GM12878 (cell line): ENCODE results near the gene ITGAD. TPM values are rescaled to one million over a fixed set of nuclear protein-coding genes. Genes with fewer than 3 reads are reported as not detected.

Experiments used
- ATAC-seq: fragments of 200-7000 bp; cut with Tn5 transposase; 3 replicates; pipeline ENCODE4 v1.9.1; 2020; ENCODE audit warnings: mild to moderate bottlenecking, moderate library complexity
- BruUV-seq: library from RNA; stranded (reverse); fragments of 400-500 nt; replicated peaks from 2 replicates; lab custom pipeline; 2021; lab: Mats Ljungman, UMichigan
- CTCF ChIA-PET: fragments of 300-600 bp; sonication (Branson Sonifier 250); formaldehyde crosslinking; extraction: SDS; loops from one replicate; lab custom pipeline; 2021; ENCODE audit warnings: inconsistent platforms; lab: Yijun Ruan, JAX
- POLR2A ChIA-PET: fragments of 350-600 bp; formaldehyde crosslinking; extraction: SDS; loops from one replicate; lab custom pipeline; 2021; ENCODE audit warnings: inconsistent platforms; lab: Charles Lee
- RAD21 ChIA-PET: fragments of 300-600 bp; sonication (Branson Sonifier 250); formaldehyde crosslinking; loops from one replicate; lab custom pipeline; 2023; ENCODE audit warnings: antibody characterized with exemption; ENCODE audit not compliant: unreplicated experiment; lab: Charles Lee
- SMC1A ChIA-PET: fragments of 300-600 bp; sonication (Branson Sonifier 250); formaldehyde crosslinking; loops from one replicate; lab custom pipeline; 2023; ENCODE audit not compliant: unreplicated experiment, uncharacterized antibody; lab: Charles Lee
- DNase-seq: peaks from one replicate; pipeline ENCODE4 v3.0.0-alpha.2; 2011; ENCODE audit warnings: low read depth, low spot score
- FAIRE-seq: peaks from 3 replicates; lab custom pipeline; 2011; peaks lifted over from hg19 to GRCh38; lab: Jason Lieb, UNC
- H2AFZ ChIP-seq: 2 replicates; pipeline ENCODE4 v1.6.0; 2011; ENCODE audit warnings: low read depth, low read length, control low read depth; ENCODE audit not compliant: control insufficient read depth
- H3K27ac ChIP-seq: 2 replicates; pipeline ENCODE4 v1.5.1; 2011; ENCODE audit warnings: control low read depth; ENCODE audit not compliant: control insufficient read depth, insufficient read depth
- H3K27me3 ChIP-seq, 2 experiments: replicated peaks in 1 of 2; 2 replicates each; pipeline versions ENCODE4 v1.6.0 to v1.6.1; 2011; ENCODE audit warnings: low read length in 1 of 2; ENCODE audit not compliant: control insufficient read depth in 2 of 2, insufficient read depth in 2 of 2
- H3K36me3 ChIP-seq, 2 experiments: 2 replicates each; pipeline ENCODE4 v1.5.1; 2011; ENCODE audit warnings: low read length in 1 of 2; ENCODE audit not compliant: control insufficient read depth in 2 of 2, insufficient read depth in 2 of 2
- H3K4me1 ChIP-seq: 2 replicates; pipeline ENCODE4 v1.6.1; 2011; ENCODE audit warnings: mild to moderate bottlenecking, low read length, moderate library complexity, mixed read lengths; ENCODE audit not compliant: control insufficient read depth, insufficient read depth
- H3K4me2 ChIP-seq: 2 replicates; pipeline ENCODE4 v1.6.0; 2011; ENCODE audit warnings: control low read depth; ENCODE audit not compliant: control insufficient read depth, insufficient read depth
- H3K4me3 ChIP-seq: fragments of 200-600 bp; sonication (generic); 2 replicates; pipeline ENCODE4 v1.5.1; 2016
- H3K79me2 ChIP-seq: 2 replicates; pipeline ENCODE4 v1.6.0; 2011; ENCODE audit warnings: low read length; ENCODE audit not compliant: control insufficient read depth, insufficient read depth
- H3K9ac ChIP-seq: 2 replicates; pipeline ENCODE4 v1.8.0; 2011; ENCODE audit warnings: low read length, control low read depth, mixed read lengths; ENCODE audit not compliant: control insufficient read depth, insufficient read depth
- H3K9me3 ChIP-seq: replicated peaks from 3 replicates; pipeline ENCODE4 v1.5.1; 2011; ENCODE audit warnings: mild to moderate bottlenecking, low read length; ENCODE audit not compliant: control insufficient read depth, insufficient read depth
- H4K20me1 ChIP-seq: 2 replicates; pipeline ENCODE4 v1.6.0; 2011; ENCODE audit not compliant: control insufficient read depth, insufficient read depth
- BRCA1 ChIP-seq: IDR thresholded peaks from 2 replicates; pipeline ENCODE4 v1.6.1; 2011; ENCODE audit warnings: low read depth, low read length, improper control_type of control experiment
- CHD1 ChIP-seq: IDR thresholded peaks from 2 replicates; pipeline ENCODE4 v1.6.1; 2012; ENCODE audit warnings: low read depth, low read length, improper control_type of control experiment
- FOXM1 ChIP-seq: IDR thresholded peaks from 2 replicates; pipeline ENCODE4 v1.6.1; 2012; ENCODE audit warnings: low read depth, mild to moderate bottlenecking, inconsistent platforms, low read length, moderate library complexity
- HCFC1 ChIP-seq: fragments of 150-350 bp; IDR thresholded peaks from 2 replicates; pipeline ENCODE4 v1.6.1; 2014; ENCODE audit warnings: low read length
- JUNB ChIP-seq: IDR thresholded peaks from 2 replicates; pipeline ENCODE4 v1.6.1; 2016; ENCODE audit warnings: antibody characterized with exemption, mild to moderate bottlenecking
- KDM1A ChIP-seq: fragments of 200-600 bp; sonication (generic); IDR thresholded peaks from 2 replicates; pipeline ENCODE4 v1.6.1; 2016; ENCODE audit warnings: borderline replicate concordance
- NR2C1 ChIP-seq: fragments of 450-650 bp; IDR thresholded peaks from 2 replicates; pipeline ENCODE4 v1.6.1; 2017; ENCODE audit warnings: antibody characterized with exemption, mild to moderate bottlenecking, moderate library complexity
- PML ChIP-seq: IDR thresholded peaks from 2 replicates; pipeline ENCODE4 v1.6.1; 2012; ENCODE audit warnings: low read length, inconsistent platforms
- POLR2AphosphoS5 ChIP-seq: IDR thresholded peaks from 2 replicates; pipeline ENCODE4 v1.6.1; 2011; ENCODE audit warnings: mild to moderate bottlenecking, low read length, inconsistent platforms
- RAD51 ChIP-seq: fragments of 450-650 bp; IDR thresholded peaks from 2 replicates; pipeline ENCODE4 v1.6.1; 2016; ENCODE audit warnings: moderate library complexity, mild to moderate bottlenecking, inconsistent platforms
- RB1 ChIP-seq: fragments of 450-650 bp; formaldehyde crosslinking; IDR thresholded peaks from 2 replicates; pipeline ENCODE4 v1.6.1; 2017; ENCODE audit warnings: mild to moderate bottlenecking, borderline replicate concordance
- WGBS: methylation state at CpG from one replicate; pipeline ENCODE4 v1.1.6; 2016; ENCODE audit warnings: low lambda C conversion rate; ENCODE audit not compliant: insufficient replicate concordance, insufficient coverage; ENCODE audit errors: missing lambda C conversion rate; 5-methylcytosine and 5-hydroxymethylcytosine counted together
- in situ Hi-C: fragments of 300-500 bp; cut with MboI; formaldehyde crosslinking; loops from 9 replicates; pipeline ENCODE4 v1.14.3; 2018; ENCODE audit warnings: mixed read lengths
- intact Hi-C: fragments of 100-400 bp; cut with micrococcal nuclease; formaldehyde crosslinking; loops from one replicate; pipeline ENCODE4 v1.14.2; 2022; ENCODE audit not compliant: unreplicated experiment
- polyA plus RNA-seq, 11 experiments: library from polyadenylated mRNA; depleted of rRNA in 4 of 11; unstranded in 6 of 11; stranded (reverse) in 5 of 11; fragments of >200 nt; fragmentation: Nextera tagmentation in 4 of 11; fragmentation: Illumina TruSeq in 1 of 11; extraction: Ambion mirVana in 4 of 11; extraction: Trizol in 1 of 11; gene quantifications; 1 replicate in 1 of 11; 2 replicates in 10 of 11; pipeline versions ENCODE4 v1.2.1 to v1.2.3, GENCODE V29; 2011 to 2016; ENCODE audit warnings: inconsistent platforms in 2 of 11, missing spikeins in 2 of 11, low read depth in 1 of 11
- total RNA-seq, 4 experiments: library from RNA; depleted of rRNA in 3 of 4; stranded (reverse); fragments of >200 nt in 3 of 4; fragmentation: Illumina TruSeq in 1 of 4; extraction: Trizol in 1 of 4; gene quantifications; 2 replicates each; pipeline versions ENCODE4 v1.2.1 to v1.2.3, GENCODE V29; 2013 to 2021
- TF ChIP-seq, protein P1 (sequence below): IDR thresholded peaks from 2 replicates; pipeline ENCODE4 v1.6.1; 2012; ENCODE audit warnings: low read depth, low read length, improper control_type of control experiment
- TF ChIP-seq, protein P2 (sequence below): fragments of 450-650 bp; IDR thresholded peaks from 2 replicates; pipeline ENCODE4 v1.6.1; 2017; ENCODE audit warnings: low read depth, mild to moderate bottlenecking, moderate library complexity
- TF ChIP-seq, protein P3 (sequence below): fragments of 450-650 bp; IDR thresholded peaks from 2 replicates; pipeline ENCODE4 v1.6.1; 2016; ENCODE audit warnings: mild to moderate bottlenecking
- TF ChIP-seq, protein P4 (sequence below): IDR thresholded peaks from 2 replicates; pipeline ENCODE4 v1.6.1; 2012; ENCODE audit warnings: low read depth, low read length, improper control_type of control experiment

Gene ITGAD
- total and polyA plus RNA-seq, 10 of the 15 experiments (the other 5 are each of a cell fraction or from before 2014, with no cell fraction given) = 0.29 to 4.0 (median 1.2) TPM

DNA sequence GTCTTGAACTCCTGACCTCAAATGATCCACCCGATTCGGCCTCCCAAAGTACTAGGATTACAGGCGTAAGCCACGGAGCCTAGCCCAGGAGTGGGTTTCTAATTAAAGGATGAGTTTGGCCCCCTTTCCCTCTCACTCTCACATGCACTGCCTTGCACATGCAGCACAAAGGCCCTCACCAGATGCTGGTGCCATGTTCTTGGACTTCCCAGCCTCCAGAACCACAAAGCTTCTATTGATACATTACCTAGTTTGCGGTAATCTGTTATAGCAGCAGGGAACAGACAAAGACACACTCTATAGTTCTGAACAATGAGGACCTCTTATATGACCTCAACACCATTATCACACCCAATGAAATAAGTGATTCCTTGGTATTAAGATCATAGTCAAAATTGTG is 17.9 kb upstream of the ITGAD start:
- CTCF ChIA-PET = no interaction called here
- Histone ChIP-seq H3K27ac (no peak overlapping the region), H2AFZ (no peak overlapping the region), H3K36me3 (no peaks in the 10 kb centered on the region), H3K4me2 (no peak overlapping the region), H3K27me3 (no peaks in the 10 kb centered on the region), H3K9me3 (peaks cover 2% of the 10 kb centered on the region; the same call in 1 of the 3 replicates), H3K79me2 (no peaks in the 10 kb centered on the region), H3K4me1 (peaks cover 5% of the 10 kb centered on the region), H4K20me1 (no peaks in the 10 kb centered on the region), H3K4me3 (no peak overlapping the region), H3K9ac (no peak overlapping the region)
- DNase-seq (no peak), ATAC-seq (no peak), FAIRE-seq (no peak)
- SMC1A ChIA-PET = interaction anchor here (1.1 kb wide), 2 partner anchors 10 to 20 kb away, joined by 3 to 5 read pairs; no protein-coding TSS in a partner anchor
- in situ Hi-C loops = no loop called here
- RAD21 ChIA-PET = no interaction called here
- intact Hi-C loops = no loop called here
- WGBS = 68% methylated on average over 5 of the region's 5 CpGs
- no TSS peak for BruUV-seq
- TF ChIP-seq, protein P1, sequence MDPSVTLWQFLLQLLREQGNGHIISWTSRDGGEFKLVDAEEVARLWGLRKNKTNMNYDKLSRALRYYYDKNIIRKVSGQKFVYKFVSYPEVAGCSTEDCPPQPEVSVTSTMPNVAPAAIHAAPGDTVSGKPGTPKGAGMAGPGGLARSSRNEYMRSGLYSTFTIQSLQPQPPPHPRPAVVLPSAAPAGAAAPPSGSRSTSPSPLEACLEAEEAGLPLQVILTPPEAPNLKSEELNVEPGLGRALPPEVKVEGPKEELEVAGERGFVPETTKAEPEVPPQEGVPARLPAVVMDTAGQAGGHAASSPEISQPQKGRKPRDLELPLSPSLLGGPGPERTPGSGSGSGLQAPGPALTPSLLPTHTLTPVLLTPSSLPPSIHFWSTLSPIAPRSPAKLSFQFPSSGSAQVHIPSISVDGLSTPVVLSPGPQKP = no peak
- TF ChIP-seq NR2C1 = no peak
- no peak for TF ChIP-seq JUNB
- TF ChIP-seq CHD1 = no peak
- TF ChIP-seq HCFC1 = no peak
- TF ChIP-seq PML = no peak
- TF ChIP-seq, protein P2, sequence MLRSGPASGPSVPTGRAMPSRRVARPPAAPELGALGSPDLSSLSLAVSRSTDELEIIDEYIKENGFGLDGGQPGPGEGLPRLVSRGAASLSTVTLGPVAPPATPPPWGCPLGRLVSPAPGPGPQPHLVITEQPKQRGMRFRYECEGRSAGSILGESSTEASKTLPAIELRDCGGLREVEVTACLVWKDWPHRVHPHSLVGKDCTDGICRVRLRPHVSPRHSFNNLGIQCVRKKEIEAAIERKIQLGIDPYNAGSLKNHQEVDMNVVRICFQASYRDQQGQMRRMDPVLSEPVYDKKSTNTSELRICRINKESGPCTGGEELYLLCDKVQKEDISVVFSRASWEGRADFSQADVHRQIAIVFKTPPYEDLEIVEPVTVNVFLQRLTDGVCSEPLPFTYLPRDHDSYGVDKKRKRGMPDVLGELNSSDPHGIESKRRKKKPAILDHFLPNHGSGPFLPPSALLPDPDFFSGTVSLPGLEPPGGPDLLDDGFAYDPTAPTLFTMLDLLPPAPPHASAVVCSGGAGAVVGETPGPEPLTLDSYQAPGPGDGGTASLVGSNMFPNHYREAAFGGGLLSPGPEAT = no peak
- TF ChIP-seq, protein P3, sequence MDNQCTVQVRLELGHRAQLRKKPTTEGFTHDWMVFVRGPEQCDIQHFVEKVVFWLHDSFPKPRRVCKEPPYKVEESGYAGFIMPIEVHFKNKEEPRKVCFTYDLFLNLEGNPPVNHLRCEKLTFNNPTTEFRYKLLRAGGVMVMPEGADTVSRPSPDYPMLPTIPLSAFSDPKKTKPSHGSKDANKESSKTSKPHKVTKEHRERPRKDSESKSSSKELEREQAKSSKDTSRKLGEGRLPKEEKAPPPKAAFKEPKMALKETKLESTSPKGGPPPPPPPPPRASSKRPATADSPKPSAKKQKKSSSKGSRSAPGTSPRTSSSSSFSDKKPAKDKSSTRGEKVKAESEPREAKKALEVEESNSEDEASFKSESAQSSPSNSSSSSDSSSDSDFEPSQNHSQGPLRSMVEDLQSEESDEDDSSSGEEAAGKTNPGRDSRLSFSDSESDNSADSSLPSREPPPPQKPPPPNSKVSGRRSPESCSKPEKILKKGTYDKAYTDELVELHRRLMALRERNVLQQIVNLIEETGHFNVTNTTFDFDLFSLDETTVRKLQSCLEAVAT = no peak
- TF ChIP-seq RAD51 = no peak
- TF ChIP-seq FOXM1 = no peak
- no peak for TF ChIP-seq POLR2AphosphoS5
- TF ChIP-seq, protein P4, sequence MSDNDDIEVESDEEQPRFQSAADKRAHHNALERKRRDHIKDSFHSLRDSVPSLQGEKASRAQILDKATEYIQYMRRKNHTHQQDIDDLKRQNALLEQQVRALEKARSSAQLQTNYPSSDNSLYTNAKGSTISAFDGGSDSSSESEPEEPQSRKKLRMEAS = no peak
- TF ChIP-seq BRCA1 = no peak
- no peak for TF ChIP-seq KDM1A
- no peak for TF ChIP-seq RB1
- POLR2A ChIA-PET = no interaction called here
